Heart right ventricle (tissue), 16 donors: ENCODE measurements around the gene CPTP. TPM values are rescaled to one million over a fixed set of nuclear protein-coding genes. Genes with fewer than 3 reads are reported as not detected.

Experiments used
- ATAC-seq, 8 donors: fragments of 200-7000 bp; cut with Tn5 transposase; one replicate each; pipeline ENCODE4 v1.9.1; 2020; ENCODE audit warnings: mild to moderate bottlenecking in 8 of 8, moderate library complexity in 8 of 8, moderate number of reproducible peaks in 1 of 8
- DNase-seq, 2 donors: peaks; one replicate each; pipeline ENCODE4 v3.0.0-alpha.2; 2020
- H3K27ac ChIP-seq, 10 donors: fragments of 200-600 bp; sonication (generic) in 2 of 10; one replicate each; pipeline versions ENCODE4 v1.5.0 to v1.8.0; 2020 to 2022; ENCODE audit warnings: mild to moderate bottlenecking in 3 of 10
- H3K27me3 ChIP-seq, 7 donors: fragments of 200-600 bp; one replicate each; pipeline ENCODE4 v1.8.0; 2021 to 2022; ENCODE audit warnings: mild to moderate bottlenecking in 2 of 7
- H3K36me3 ChIP-seq, 9 donors: fragments of 200-600 bp; sonication (generic) in 1 of 9; one replicate each; pipeline versions ENCODE4 v1.5.0 to v1.8.0; 2020 to 2022; ENCODE audit warnings: mild to moderate bottlenecking in 2 of 9
- H3K4me1 ChIP-seq, 9 donors: fragments of 200-600 bp; sonication (generic) in 1 of 9; one replicate each; pipeline versions ENCODE4 v1.5.0 to v1.8.0; 2020 to 2022; ENCODE audit warnings: mild to moderate bottlenecking in 4 of 9
- H3K4me3 ChIP-seq, 10 donors: fragments of 200-600 bp; sonication (generic) in 2 of 10; one replicate each; pipeline versions ENCODE4 v1.5.0 to v1.8.0; 2020 to 2022; ENCODE audit warnings: mild to moderate bottlenecking in 7 of 10, moderate library complexity in 2 of 10
- H3K9me3 ChIP-seq, 11 donors: fragments of 200-600 bp in 10 of 11; sonication (generic) in 2 of 11; one replicate each; pipeline versions ENCODE4 v1.5.0 to v1.8.0; 2013 to 2022; ENCODE audit warnings: mild to moderate bottlenecking in 2 of 11, control low read depth in 1 of 11, moderate library complexity in 1 of 11
- CTCF ChIP-seq, 9 donors: fragments of 200-600 bp; sonication (generic) in 2 of 9; IDR thresholded peaks; one replicate each; pipeline versions ENCODE4 v1.5.0 to v1.8.0; 2021 to 2022; ENCODE audit warnings: antibody characterized with exemption in 9 of 9, mild to moderate bottlenecking in 5 of 9, moderate library complexity in 1 of 9
- WGBS, 2 donors: extraction: QIAGEN DNeasy Blood & Tissue Kit; methylation state at CpG; one replicate each; pipeline ENCODE4 v1.1.7; 2013; ENCODE audit warnings: inconsistent platforms in 1 of 2; 5-methylcytosine and 5-hydroxymethylcytosine counted together
- intact Hi-C, 10 donors: fragments of 100-400 bp; cut with DNase I; formaldehyde crosslinking; loops; one replicate each; pipeline versions ENCODE4 v1.11.1 to v1.14.2; 2022
- polyA plus RNA-seq, 2 donors: library from polyadenylated mRNA; stranded (reverse); fragments of 200-250 nt; gene quantifications; one replicate each; pipeline ENCODE4 v1.2.3, GENCODE V29; 2013
- total RNA-seq, 10 donors: library from RNA; stranded (reverse); fragmentation: NEBNext Ultra II Directional in 3 of 10; extraction: Animal tissue kit (Norgen Biotek cat#: 25700) in 3 of 10; gene quantifications; one replicate each; pipeline versions ENCODE4 v1.2.1 to v1.2.4, GENCODE V29; 2021 to 2023
- donor health status: Arrhythmogenic right ventricular cardiomyopathy.
- donor health status: ischemic (EF 13 %, LVEDD 7.1; RV severe dilation, severe dysfunction).
- donor health status: healthy with polysubstance abuse.
- donor health status: DM: no; HTN: yes; CAD: no.
- donor health status: DM: no; HTN: no; CAD: no.
- donor health status: ischemic (EF 25% LVEDD 6.9; RV normal size, moderate dysfunction).
- donor health status: ischemic (EF 25% LVEDD 5.7; RV mildly dilated, moderate dysfunction).
- donor health status: healthy.
- donor health status: DM: yes; HTN: yes; CAD: no.
- donor health status: Ischemic cardiomyopathy.
- donor health status: ischemic (EF 35%, LVEDD 5.7; RV mildly dilated, moderate dysfunction).
- donor health status: nonischemic (EF 11% LVEDD 7.7; RV severe dilation, severe dysfunction).
- donor health status: DM: yes; HTN: yes; CAD: no.
- donor health status: PGD.
- donor health status: ischemic (EF 29% LVEDD 5.4; RV normal size, mild dysfunction).
- donor health status: nonischemic (EF 23%, LVEDD 6.1; RV moderate dilation, normal function).

CPTP gene
- total and polyA plus RNA-seq, 12 donors, result 49.4 to 222 (median 65.4) TPM

- TF ChIP-seq CTCF (IDR thresholded peaks at IDR 0.05), result no peak
- intact Hi-C loops, result loop anchor here in 2 of 10 donors (5.0 kb wide), 1 partner anchor 40 kb away; the partner anchor contains the start of gene DVL1 (in 2 of the 2)
- Histone ChIP-seq H3K4me3 (peak overlapping the region; percentile 47 to 99 (median 82)), H3K27ac (peak overlapping the region; percentile 93 to 100 (median 98)), H3K36me3 (peaks cover 0 to 28% (median 12%) of the 10 kb centered on the region in 9 donors), H3K27me3 (no peaks in the 10 kb centered on the region), H3K4me1 (peaks cover 27 to 54% (median 50%) of the 10 kb centered on the region in 9 donors), H3K9me3 (no peaks in the 10 kb centered on the region)
- WGBS, 2 donors, result 1% methylated on average over 48 to 83 of the region's 83 CpGs
- DNase-seq, result peak; percentile 48 to 59
- ATAC-seq, result peak in 2 of 8 donors; percentile 0 to 2
Observed at GRCh38 chr1:1307261-1307922, 17.2 kb upstream of the CPTP start.

- no peaks in the 10 kb centered on the region for H3K9me3 ChIP-seq
- H3K4me3 ChIP-seq, result peak within 1 kb of the TSS; percentile 75 to 99 (median 88)
- peak within 1 kb of the TSS; percentile 93 to 100 (median 98) for H3K27ac ChIP-seq
- DNase-seq (peak; percentile 86 to 89), ATAC-seq (peak; percentile 65 to 83 (median 76))
- peaks cover 0 to 36% (median 18%) of the 10 kb centered on the region in 9 donors for H3K36me3 ChIP-seq
- WGBS, 2 donors, result 0% methylated on average over 105 to 121 of the region's 131 CpGs
- H3K27me3 ChIP-seq, result no peaks in the 10 kb centered on the region
- intact Hi-C loops, result loop anchor here in 2 of 10 donors (5.0 kb wide), 1 partner anchor 39 kb away; the partner anchor contains the start of gene DVL1 (in 2 of the 2)
- peak in 5 of 9 donors; percentile 4 to 31 (median 18) for TF ChIP-seq CTCF (IDR thresholded peaks at IDR 0.05)
- H3K4me1 ChIP-seq, result peaks cover 27 to 54% (median 50%) of the 10 kb centered on the region in 9 donors
Observed at GRCh38 chr1:1307923-1308755, 16.5 kb upstream of the CPTP start, which contains the start of the genes ACAP3 and PUSL1. Gene ACAP3, minus strand, starts transcription at chr1:1307930. Its CDS starts 115 bp downstream, at chr1:1307815. Gene PUSL1, plus strand, starts transcription at chr1:1308597. Its CDS starts 47 bp downstream, at chr1:1308644.

DNA sequence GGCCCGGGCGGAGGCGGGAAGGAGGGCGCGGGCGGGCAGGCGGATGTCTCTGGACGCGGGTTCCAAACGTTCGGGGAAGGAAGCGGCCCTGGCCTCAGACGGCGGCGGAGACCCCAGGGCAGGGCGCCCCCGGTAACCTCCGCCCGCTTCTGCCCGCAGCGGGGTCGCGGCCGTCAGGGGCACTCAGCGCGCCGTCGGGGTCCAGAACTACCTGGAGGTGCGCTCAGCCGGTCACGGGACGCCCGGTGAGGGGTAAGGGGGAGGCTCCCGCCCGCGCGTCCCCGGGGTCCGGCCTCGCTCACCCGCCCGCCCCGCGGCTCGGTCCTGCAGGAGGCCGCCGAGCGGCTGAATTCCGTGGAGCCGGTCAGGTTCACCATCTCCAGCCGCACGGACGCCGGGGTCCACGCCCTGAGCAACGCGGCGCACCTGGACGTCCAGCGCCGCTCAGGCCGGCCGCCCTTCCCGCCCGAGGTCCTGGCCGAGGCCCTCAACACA, 15.8 kb upstream of the CPTP start:
- DNase-seq (peak in 1 of 2 donors; percentile 42), ATAC-seq (peak in 2 of 8 donors; percentile 1 to 9)
- Histone ChIP-seq H3K4me1 (peaks cover 27 to 52% (median 50%) of the 10 kb centered on the region in 9 donors), H3K27me3 (no peaks in the 10 kb centered on the region), H3K36me3 (peaks cover 0 to 42% (median 25%) of the 10 kb centered on the region in 9 donors), H3K9me3 (no peaks in the 10 kb centered on the region), H3K27ac (peak overlapping the region; percentile 93 to 100 (median 98)), H3K4me3 (peak overlapping the region; percentile 75 to 99 (median 88))
- WGBS, 2 donors, result 1% methylated on average over 55 to 66 of the region's 66 CpGs
- no peak for TF ChIP-seq CTCF (IDR thresholded peaks at IDR 0.05)
- intact Hi-C loops, result loop anchor here in 2 of 10 donors (5.0 kb wide), 1 partner anchor 38 kb away; the partner anchor contains the start of gene DVL1 (in 2 of the 2)
